Amniotic stem cell (primary cell): Measurements from ENCODE around the gene LIN54.
"Not testable (repeated sequence)": the region's sequence is repeated elsewhere in the genome, so short reads cannot be mapped to it uniquely, and the experiment has no call there.

Source experiments
- DNase-seq: peaks from one replicate; lab custom pipeline; 2025; lab: John Stamatoyannopoulos, UW

The LIN54 gene

DNA sequence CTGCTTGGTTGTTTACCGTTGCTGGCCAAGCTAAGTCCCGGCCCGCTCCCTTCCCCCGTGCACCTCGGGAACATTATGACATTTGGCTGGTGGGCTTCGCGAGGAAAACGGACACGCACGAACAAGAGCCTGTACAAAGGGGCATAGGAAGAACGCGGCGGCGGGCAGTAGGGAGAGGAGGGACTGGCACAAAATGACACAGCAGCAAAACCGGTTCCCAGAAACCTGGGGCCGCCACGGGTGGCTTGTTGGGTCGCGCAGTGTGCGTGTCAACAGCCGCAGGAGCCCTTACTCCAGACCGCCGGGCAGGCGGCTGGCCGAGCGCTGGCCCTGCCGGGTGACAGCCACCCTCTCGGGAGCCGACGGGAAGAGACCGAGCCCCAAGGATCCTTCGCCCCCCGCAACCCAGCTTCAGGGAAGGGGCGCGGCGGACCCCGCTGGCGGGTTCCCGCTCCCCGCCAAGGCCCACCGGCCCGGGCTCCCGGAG lies 1.6 kb upstream of the LIN54 start:
- no peak for DNase-seq

- no peak for DNase-seq
Measured at GRCh38 chr4:83011689-83012199, 1.1 kb upstream of the LIN54 start.

- peak; percentile 35 for DNase-seq
Measured at GRCh38 chr4:83010111-83010521, 507 bp downstream of the LIN54 start.

DNA sequence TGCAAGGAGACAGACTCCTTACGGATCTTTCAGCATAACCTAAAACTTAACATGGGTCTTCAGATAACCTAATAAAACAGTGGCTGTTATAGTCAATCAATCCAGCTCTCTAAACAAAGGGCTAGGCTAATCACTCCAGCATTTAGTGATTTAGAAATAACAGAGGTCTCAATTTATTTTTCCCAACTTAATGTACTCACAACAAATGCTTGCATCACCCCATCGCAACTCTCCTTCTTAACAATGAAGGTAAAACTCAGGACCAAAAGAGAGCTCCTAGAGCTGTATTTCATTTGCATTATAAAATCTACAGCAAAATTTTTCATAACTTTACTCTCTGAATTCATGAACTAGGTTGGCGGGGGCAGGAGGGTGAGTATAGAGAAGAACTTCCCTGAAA lies 1.1 kb downstream of the LIN54 start:
- DNase-seq, result no peak

DNA sequence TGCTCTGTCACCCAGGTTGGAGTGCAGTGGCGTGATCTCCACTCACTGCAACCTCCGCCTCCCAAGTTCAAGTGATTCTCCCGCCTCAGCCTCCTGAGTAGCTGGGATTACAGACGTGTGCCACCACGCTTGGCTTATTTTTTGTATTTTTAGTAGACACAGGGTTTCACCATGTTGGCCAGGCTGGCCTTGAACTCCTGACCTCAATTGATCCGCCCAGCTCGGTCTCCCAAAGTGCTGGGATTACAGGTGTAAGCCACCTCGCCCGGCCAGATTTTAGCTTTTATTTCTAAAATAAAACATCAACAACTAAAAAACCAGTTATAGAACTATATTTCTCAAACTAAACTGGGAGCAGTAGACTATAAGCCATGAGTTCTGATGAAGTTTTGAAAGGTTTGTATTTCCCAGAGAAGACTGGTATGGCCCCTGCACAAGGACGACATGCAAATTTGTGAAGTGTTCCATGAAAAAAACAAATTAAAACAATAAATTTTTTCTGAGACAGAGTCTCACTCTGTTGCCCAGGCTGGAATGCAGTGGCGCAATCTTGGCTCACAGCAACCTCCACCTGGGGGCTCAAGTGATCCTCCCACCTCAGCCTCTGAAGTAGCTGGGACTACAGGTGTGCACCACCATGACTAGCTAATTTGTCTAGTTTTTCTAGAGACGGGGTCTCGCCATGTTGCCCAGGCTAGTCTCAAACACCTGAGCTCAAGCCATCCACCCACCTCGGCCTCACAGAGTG lies 7.4 kb downstream of the LIN54 start:
- not testable (repeated sequence) for DNase-seq

GRCh38 chr4:83002329-83002728 lies 8.3 kb downstream of the LIN54 start:
- DNase-seq, result no peak

DNA sequence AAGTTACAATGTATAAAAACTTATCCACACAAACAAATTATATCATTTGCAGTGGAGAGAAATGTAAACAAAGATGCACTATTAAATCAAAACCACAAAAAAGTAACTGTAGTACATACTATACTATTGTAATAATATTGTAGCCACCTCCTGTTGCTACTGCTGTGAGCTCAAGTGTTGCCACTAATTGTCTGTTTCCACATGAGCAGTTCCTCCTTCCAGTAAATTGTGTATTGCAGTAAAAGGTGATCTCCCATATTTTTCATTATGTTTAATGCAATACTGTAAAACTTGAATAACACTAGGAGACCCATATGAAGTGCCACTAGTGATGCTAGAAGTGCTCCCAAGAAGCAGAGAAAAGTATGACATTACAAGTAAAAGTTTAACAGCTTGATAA lies 11.7 kb downstream of the LIN54 start:
- DNase-seq, result no peak

DNA sequence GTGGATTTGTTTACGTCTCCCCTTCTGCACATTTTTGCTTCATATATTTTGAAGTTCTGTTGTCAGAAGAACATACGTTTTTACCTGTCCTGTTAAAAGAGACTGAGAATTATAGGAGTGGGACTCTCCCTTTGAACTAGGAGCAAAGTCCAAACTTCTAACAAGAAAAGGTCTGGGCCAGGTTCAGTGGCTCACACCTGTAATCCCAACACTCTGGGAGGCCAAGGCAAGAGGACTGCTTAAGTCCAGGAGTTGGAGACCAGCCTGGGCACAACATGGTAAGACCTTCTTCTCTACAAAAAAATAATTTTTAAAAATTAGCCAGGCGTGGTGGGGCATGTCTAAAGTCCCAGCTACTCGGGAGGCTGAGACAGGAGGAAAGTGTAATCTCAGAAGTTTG lies 15.8 kb downstream of the LIN54 start:
- no peak for DNase-seq

DNA sequence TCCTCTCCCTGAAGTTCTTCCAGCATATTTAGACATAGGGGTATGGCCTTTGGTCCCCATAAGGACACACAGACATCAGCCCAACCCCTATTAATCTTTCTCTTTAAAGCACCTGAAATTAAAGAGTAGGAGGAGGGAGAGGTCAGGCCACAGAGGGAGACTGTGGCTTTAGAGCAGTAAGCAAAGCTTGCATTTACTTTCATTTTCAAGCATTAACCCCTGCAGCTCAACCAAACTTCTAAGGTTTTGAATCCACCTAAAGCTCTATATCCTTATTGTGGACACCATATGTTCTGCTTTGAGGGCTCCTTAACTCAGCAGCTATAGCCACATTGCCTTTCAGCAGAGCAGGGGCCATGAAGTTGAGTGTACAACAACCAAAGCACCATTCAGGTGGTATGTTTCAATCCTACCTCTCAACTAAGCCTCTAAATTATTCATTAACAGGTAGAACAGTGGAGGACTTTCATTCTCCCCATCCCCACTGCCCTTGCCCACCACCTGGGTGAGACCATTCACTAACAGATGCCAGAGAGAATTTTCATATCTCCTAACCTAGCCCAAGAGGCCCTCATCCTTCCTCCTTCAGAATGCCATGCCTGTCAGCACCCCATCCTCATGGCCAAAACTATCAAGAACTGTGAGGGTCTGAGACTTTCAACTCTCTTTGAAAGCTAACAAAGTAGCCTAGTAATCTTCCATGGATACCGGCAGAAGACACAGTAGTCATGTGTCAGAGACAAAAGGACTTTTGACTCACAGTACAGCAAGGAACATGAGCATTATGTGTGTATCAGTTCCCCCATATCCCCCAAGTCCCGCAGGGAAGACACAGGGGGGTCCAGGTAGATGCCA lies 20.8 kb downstream of the LIN54 start:
- DNase-seq, result no peak

GRCh38 chr4:82988323-82988832 lies 22.2 kb downstream of the LIN54 start:
- peak; percentile 69 for DNase-seq

GRCh38 chr4:82987519-82987918 lies 23.1 kb downstream of the LIN54 start:
- not testable (repeated sequence) for DNase-seq

DNA sequence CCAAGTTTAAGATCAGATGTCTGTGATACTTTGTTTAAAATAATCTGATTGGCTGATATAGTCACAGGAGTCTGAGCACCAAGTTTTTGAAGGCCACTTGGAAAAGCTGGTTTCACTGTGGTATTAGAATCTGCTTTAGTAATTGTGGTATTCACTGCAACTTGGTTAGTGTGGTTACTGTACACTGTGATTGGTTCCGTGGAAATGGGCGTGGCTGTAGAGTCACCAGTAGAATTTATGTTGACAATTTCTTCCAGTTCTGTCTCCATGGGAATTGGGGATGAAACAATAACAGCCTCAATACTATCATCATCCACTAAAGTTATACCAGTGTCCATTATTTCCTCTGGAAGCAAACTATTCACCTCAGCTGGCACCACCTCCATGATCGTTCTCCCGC lies 26.2 kb downstream of the LIN54 start:
- DNase-seq, result no peak

- no peak for DNase-seq
Measured at GRCh38 chr4:82983444-82983843, 27.2 kb downstream of the LIN54 start.

DNA sequence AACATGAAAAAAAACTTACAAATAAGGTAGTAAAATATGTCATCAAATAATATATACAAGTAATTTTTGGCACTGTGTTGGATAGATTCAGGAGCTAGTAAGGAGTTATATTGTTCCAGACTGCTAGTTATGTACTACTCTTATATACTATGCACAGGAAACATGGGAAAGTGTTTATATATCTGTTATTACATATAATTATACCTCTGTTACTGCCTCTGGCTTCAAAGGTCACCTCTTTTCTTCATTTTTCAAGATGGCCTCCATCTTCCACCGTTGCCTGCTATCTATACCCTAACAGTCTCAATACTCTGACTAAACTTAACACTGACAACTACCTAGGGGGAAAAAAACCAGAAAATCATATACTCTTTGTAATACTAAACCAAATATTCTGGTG lies 29.5 kb downstream of the LIN54 start:
- no peak for DNase-seq

GRCh38 chr4:82975792-82976191 lies 34.8 kb downstream of the LIN54 start:
- peak; percentile 0 for DNase-seq

DNA sequence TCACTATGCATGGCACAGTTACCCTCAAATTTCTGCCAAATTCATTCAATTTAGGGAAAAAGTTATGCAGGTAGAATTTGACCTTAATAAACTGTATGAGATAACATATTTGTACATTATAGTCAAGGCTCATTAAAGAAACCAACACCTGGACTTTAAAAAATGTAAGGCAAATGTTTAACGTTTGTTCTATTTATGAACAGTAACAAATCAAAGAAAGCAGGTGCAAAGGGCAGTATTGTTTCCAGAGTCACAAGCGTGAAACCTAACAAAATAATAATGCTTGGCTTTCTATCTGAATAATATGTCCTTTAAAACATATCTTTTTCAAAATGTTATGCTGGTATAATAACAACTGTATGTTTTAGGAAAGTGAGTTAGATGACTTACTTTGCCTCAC lies 41.2 kb downstream of the LIN54 start:
- DNase-seq, result no peak

- DNase-seq, result no peak
Measured at GRCh38 chr4:82968972-82969371, 41.7 kb downstream of the LIN54 start.

GRCh38 chr4:82965763-82966162 lies 44.9 kb downstream of the LIN54 start:
- DNase-seq, result no peak

DNA sequence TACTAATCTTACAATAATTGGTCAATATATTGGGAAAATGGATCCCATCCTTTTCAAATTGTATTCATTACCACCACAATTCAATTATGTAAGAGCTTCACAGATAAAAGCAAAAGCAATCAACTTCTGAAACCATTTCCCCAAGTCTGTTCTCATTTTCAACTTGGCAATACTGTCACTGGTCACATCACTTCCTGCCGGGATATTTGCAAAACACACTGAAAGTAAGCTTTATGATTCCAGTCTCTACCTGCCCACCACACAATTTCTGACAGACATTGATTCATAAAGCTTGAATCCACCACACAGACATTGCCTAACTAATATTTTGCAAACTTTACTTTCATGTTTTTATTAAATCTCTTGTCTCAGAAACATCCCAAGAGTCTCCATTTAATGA lies 53.6 kb downstream of the LIN54 start:
- no peak for DNase-seq

- no peak for DNase-seq
Measured at GRCh38 chr4:82954212-82954611, 56.4 kb downstream of the LIN54 start.

DNA sequence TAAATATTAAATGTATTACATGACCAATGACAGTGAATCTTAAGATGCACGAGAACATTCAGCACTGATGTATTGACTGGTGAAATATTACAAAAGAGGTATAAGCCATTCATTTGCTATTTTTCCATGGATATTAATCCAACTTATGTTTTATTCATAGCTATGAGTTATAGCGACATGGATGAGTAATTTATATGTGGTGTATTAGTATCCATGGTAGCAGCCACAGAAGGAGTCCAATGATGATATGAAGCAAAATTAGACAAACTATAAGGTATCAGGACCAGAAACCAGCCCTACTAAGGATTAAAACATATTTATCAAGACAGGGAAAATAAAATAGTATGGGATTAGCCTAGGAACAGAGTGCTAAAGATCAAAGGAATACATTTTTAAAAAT lies 59.4 kb downstream of the LIN54 start:
- no peak for DNase-seq

GRCh38 chr4:82948647-82949204 lies 61.9 kb downstream of the LIN54 start:
- no peak for DNase-seq
